K562 (cell line): ENCODE data around the gene MTHFD2. TPM values are rescaled to one million over a fixed set of nuclear protein-coding genes. Genes with fewer than 3 reads are reported as not detected.

Experiments used
- ATAC-seq: fragments of 200-7000 bp; cut with Tn5 transposase; 3 replicates; pipeline ENCODE4 v1.9.1; 2020; ENCODE audit warnings: moderate library complexity
- BruUV-seq: library from RNA; stranded (reverse); fragments of 400-500 nt; replicated peaks from 2 replicates; lab custom pipeline; 2021; lab: Mats Ljungman, UMichigan
- CTCF ChIA-PET: fragments of 300-600 bp; formaldehyde crosslinking; extraction: SDS; loops from one replicate; lab custom pipeline; 2021; ENCODE audit warnings: low intra/inter-chr PET ratio; lab: Yijun Ruan, JAX
- POLR2A ChIA-PET: fragments of 300-600, 350-650 bp; sonication (Branson Sonifier 250); formaldehyde crosslinking; extraction: SDS; loops from one replicate; lab custom pipeline; 2021; ENCODE audit warnings: antibody characterized with exemption, inconsistent platforms; lab: Yijun Ruan, JAX
- DNase-seq, 4 experiments: peaks; one replicate each; pipeline versions ENCODE4 v3.0.0 to v3.0.0-alpha.2; 2011 to 2018; ENCODE audit warnings: low spot score in 3 of 4, mixed read lengths in 3 of 4; ENCODE audit errors: extremely low read depth in 1 of 4
- FAIRE-seq: peaks from 2 replicates; lab custom pipeline; 2011; peaks lifted over from hg19 to GRCh38; lab: Jason Lieb, UNC
- H2AFZ ChIP-seq: 2 replicates; pipeline ENCODE4 v1.6.0; 2011; ENCODE audit warnings: low read depth, low read length, control low read depth, inconsistent platforms
- H3K27ac ChIP-seq: fragments of 200-600 bp; 3 replicates; pipeline ENCODE4 v1.8.0; 2011; ENCODE audit warnings: low read depth, mild to moderate bottlenecking, control low read depth, inconsistent platforms, low read length, moderate library complexity, mixed read lengths; ENCODE audit errors: extremely low read depth
- H3K27me3 ChIP-seq, 2 experiments: fragments of 300-600 bp in 1 of 2; 2 replicates in 1 of 2; 3 replicates in 1 of 2; pipeline versions ENCODE4 v1.6.0 to v1.8.0; 2011; ENCODE audit warnings: inconsistent platforms in 2 of 2, low read length in 2 of 2, mild to moderate bottlenecking in 1 of 2, mixed read lengths in 1 of 2, moderate library complexity in 1 of 2; ENCODE audit not compliant: control insufficient read depth in 2 of 2, insufficient read depth in 2 of 2
- H3K36me3 ChIP-seq: fragments of 300-600 bp; 3 replicates; pipeline ENCODE4 v1.8.0; 2011; ENCODE audit warnings: mild to moderate bottlenecking, low read length, inconsistent platforms; ENCODE audit not compliant: control insufficient read depth, insufficient read depth
- H3K4me1 ChIP-seq, 2 experiments: fragments of 200-600 bp in 1 of 2; replicated peaks in 1 of 2; 2 replicates in 1 of 2; 3 replicates in 1 of 2; pipeline versions ENCODE4 v1.5.1 to v1.8.0; 2011; ENCODE audit warnings: inconsistent platforms in 2 of 2, low read length in 2 of 2, mild to moderate bottlenecking in 1 of 2, mixed read lengths in 1 of 2, moderate library complexity in 1 of 2; ENCODE audit not compliant: control insufficient read depth in 2 of 2, insufficient read depth in 2 of 2
- H3K4me2 ChIP-seq: 2 replicates; pipeline ENCODE4 v1.6.1; 2011; ENCODE audit warnings: low read length, control low read depth, inconsistent platforms, mixed read lengths; ENCODE audit not compliant: insufficient read depth
- H3K4me3 ChIP-seq: fragments of 200-600 bp; sonication (generic), shearing (Covaris generic); 2 replicates; pipeline ENCODE4 v1.5.1; 2016; ENCODE audit warnings: control low read depth, inconsistent platforms
- H3K79me2 ChIP-seq: fragments of 200-600 bp; 3 replicates; pipeline ENCODE4 v1.8.0; 2011; ENCODE audit warnings: low read length, inconsistent platforms; ENCODE audit not compliant: control insufficient read depth, insufficient read depth
- H3K9ac ChIP-seq, 2 experiments: 2 replicates each; pipeline versions ENCODE4 v1.6.0 to v1.6.1; 2011; ENCODE audit warnings: low read depth in 2 of 2, low read length in 2 of 2, control low read depth in 1 of 2, inconsistent platforms in 1 of 2, mild to moderate bottlenecking in 1 of 2, mixed read lengths in 1 of 2; ENCODE audit not compliant: insufficient read depth in 1 of 2
- H3K9me1 ChIP-seq: one replicate; pipeline ENCODE4 v1.6.0; 2011; ENCODE audit warnings: inconsistent platforms, mild to moderate bottlenecking, low read length, moderate library complexity; ENCODE audit not compliant: control insufficient read depth, insufficient read depth
- H3K9me3 ChIP-seq: replicated peaks from 2 replicates; pipeline ENCODE4 v1.5.1; 2011; ENCODE audit warnings: low read depth, low read length, inconsistent platforms; ENCODE audit not compliant: control insufficient read depth, insufficient read depth
- H4K20me1 ChIP-seq: replicated peaks from 2 replicates; pipeline ENCODE4 v1.6.1; 2011; ENCODE audit warnings: low read length, inconsistent platforms, mixed read lengths; ENCODE audit not compliant: control insufficient read depth, insufficient read depth
- MGA ChIP-seq: fragments of 450-650 bp; IDR thresholded peaks from 2 replicates; pipeline ENCODE4 v1.6.1; 2016; ENCODE audit warnings: mild to moderate bottlenecking, moderate library complexity
- PKNOX1 ChIP-seq: fragments of 450-650 bp; IDR thresholded peaks from 2 replicates; pipeline ENCODE4 v1.6.1; 2016
- ZKSCAN3 ChIP-seq: fragments of 250-450 bp; sonication (Bioruptor Pico); IDR thresholded peaks from 2 replicates; pipeline ENCODE4 v1.4.0; 2020
- ZNF274 ChIP-seq: IDR thresholded peaks from 2 replicates; pipeline ENCODE4 v1.6.1; 2011; ENCODE audit warnings: low read depth, mild to moderate bottlenecking, low read length, moderate library complexity, borderline replicate concordance
- WGBS: fragments of 100-300 bp; shearing (Covaris generic); methylation state at CpG from one replicate; pipeline ENCODE4 v1.1.6; 2016; ENCODE audit warnings: low coverage, mixed read lengths; ENCODE audit not compliant: insufficient coverage; ENCODE audit errors: missing lambda C conversion rate; 5-methylcytosine and 5-hydroxymethylcytosine counted together
- in situ Hi-C: fragments of 300-500 bp; cut with MboI; formaldehyde crosslinking; loops from 4 replicates; pipeline ENCODE4 v1.15.0; 2018; ENCODE audit warnings: inconsistent platforms, mixed read lengths
- intact Hi-C: fragments of 100-400 bp; cut with micrococcal nuclease; formaldehyde crosslinking; loops from 2 replicates; pipeline ENCODE4 v1.14.2; 2022
- polyA plus RNA-seq, 8 experiments: library from polyadenylated mRNA; depleted of rRNA in 4 of 8; stranded (reverse) in 5 of 8; unstranded in 3 of 8; fragments of >200 nt; fragmentation: Nextera tagmentation in 2 of 8; fragmentation: Illumina TruSeq in 1 of 8; extraction: Ambion mirVana in 2 of 8; extraction: Trizol in 1 of 8; gene quantifications; 2 replicates each; pipeline versions ENCODE4 v1.2.1 to v1.2.3, GENCODE V29; 2011 to 2014; ENCODE audit warnings: inconsistent platforms in 1 of 8, missing spikeins in 1 of 8
- total RNA-seq, 7 experiments: library from RNA; depleted of rRNA in 6 of 7; stranded (reverse); fragments of >200 nt in 6 of 7; fragmentation: Illumina TruSeq in 2 of 7; extraction: Trizol in 2 of 7; gene quantifications; 2 replicates each; pipeline versions ENCODE4 v1.2.1 to v1.2.3, GENCODE V29; 2011 to 2021; ENCODE audit warnings: low replicate concordance in 1 of 7

Gene MTHFD2
- total and polyA plus RNA-seq, 9 of the 15 experiments (the other 6 are each of a cell fraction or from before 2014, with no cell fraction given): 113 to 520 (median 234) TPM

GRCh38 chr2:74260495-74260894, 62.1 kb downstream of the MTHFD2 start (continued):
- no peak for TF ChIP-seq ZNF274

DNA sequence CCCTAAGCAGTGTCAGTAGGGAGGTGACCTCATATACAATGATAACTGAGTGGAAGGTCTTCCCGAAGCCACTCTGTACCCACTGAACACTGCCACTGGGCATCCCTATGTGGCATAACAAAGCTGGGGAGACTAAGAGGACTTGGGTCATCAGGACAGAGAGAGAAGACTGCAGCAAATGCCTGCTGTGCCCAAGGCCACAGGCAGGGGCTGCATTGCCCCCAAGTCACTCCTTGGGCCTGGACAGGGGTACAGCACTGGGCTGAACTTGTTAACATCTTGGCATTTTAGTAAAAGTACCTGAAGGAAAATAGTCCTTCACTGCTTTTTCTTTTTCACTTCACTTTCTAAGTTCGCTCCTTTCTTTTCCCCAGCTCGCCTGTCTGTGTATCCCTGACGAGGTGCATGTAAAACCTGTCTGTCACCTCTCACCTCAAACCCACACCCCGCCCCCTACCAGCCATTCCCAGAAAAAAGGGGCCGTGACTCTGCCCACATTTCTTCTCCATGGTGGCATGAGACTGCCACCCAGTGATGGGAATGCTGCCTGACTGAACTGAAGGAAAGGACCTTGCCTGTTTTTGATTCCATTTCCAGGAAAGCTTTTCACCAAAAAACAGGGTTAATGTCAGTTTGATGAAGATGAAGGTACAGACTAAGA, 62.9 kb downstream of the MTHFD2 start:
- no peaks in the 10 kb centered on the region for H3K9me1 ChIP-seq
- ChIA-PET POLR2A (interaction anchor here (0.9 kb wide), 1 partner anchor 10 kb away, joined by 4 read pairs; no protein-coding TSS in a partner anchor), CTCF (no interaction called here)
- no peak overlapping the region for H3K4me2 ChIP-seq
- H3K36me3 ChIP-seq: no peaks in the 10 kb centered on the region
- H3K9me3 ChIP-seq: no peaks in the 10 kb centered on the region
- peaks cover 0 to 3% of the 10 kb centered on the region in 2 experiments; a peak in 1 of 5 replicates for H3K4me1 ChIP-seq
- 12% methylated on average over 6 of the region's 6 CpGs for WGBS
- no peaks in the 10 kb centered on the region for H4K20me1 ChIP-seq
- intact Hi-C loops (no loop called here), in situ Hi-C loops (loop anchor here (10.0 kb wide), 1 partner anchor 333 kb away; no protein-coding TSS in a partner anchor)
- DNase-seq: no peak
- no peak overlapping the region for H3K4me3 ChIP-seq
- H3K9ac ChIP-seq: no peak overlapping the region; a peak in 1 of 4 replicates
- no TSS peak for BruUV-seq
- peaks cover 0 to 24% of the 10 kb centered on the region in 2 experiments; a peak in 2 of 5 replicates for H3K27me3 ChIP-seq
- no peak overlapping the region for H2AFZ ChIP-seq
- ATAC-seq: no peak
- no peak for FAIRE-seq
- H3K79me2 ChIP-seq: no peaks in the 10 kb centered on the region
- H3K27ac ChIP-seq: no peak overlapping the region
- TF ChIP-seq ZKSCAN3 (CRISPR knock-in tag) (no peak), MGA (no peak), PKNOX1 (0 out of 2 replicates have a peak, but pooled peaks have one; percentile 10)
